Upper lobe of left lung (tissue), 6 donors: Measurements from ENCODE around the gene CSRP1. TPM values are rescaled to one million over a fixed set of nuclear protein-coding genes. Genes with fewer than 3 reads are reported as not detected.

Experiments used
- ATAC-seq, 2 donors: fragments of 200-7000 bp; cut with Tn5 transposase; one replicate each; pipeline ENCODE4 v1.9.1; 2022; ENCODE audit warnings: mild to moderate bottlenecking in 2 of 2, moderate library complexity in 2 of 2; ENCODE audit not compliant: low FRiP score in 2 of 2
- DNase-seq, 2 donors: peaks; one replicate each; pipeline ENCODE4 v3.0.0-alpha.2; 2019 to 2020
- H3K27ac ChIP-seq, 4 donors: fragments of 200-600 bp; sonication (generic); one replicate each; pipeline ENCODE4 v1.5.1; 2016 to 2019
- H3K27me3 ChIP-seq, 4 donors: fragments of 200-600 bp; sonication (generic); one replicate each; pipeline ENCODE4 v1.5.1; 2017 to 2019
- H3K36me3 ChIP-seq, 4 donors: fragments of 200-600 bp; sonication (generic); one replicate each; pipeline ENCODE4 v1.5.1; 2016 to 2019
- H3K4me1 ChIP-seq, 4 donors: fragments of 200-600 bp; sonication (generic); one replicate each; pipeline ENCODE4 v1.5.1; 2018 to 2019
- H3K4me3 ChIP-seq, 4 donors: fragments of 200-600 bp; sonication (generic); one replicate each; pipeline ENCODE4 v1.5.1; 2017 to 2019; ENCODE audit warnings: mild to moderate bottlenecking in 2 of 4, moderate library complexity in 1 of 4
- H3K9me3 ChIP-seq, 4 donors: fragments of 200-600 bp; sonication (generic); one replicate each; pipeline ENCODE4 v1.5.1; 2018 to 2019
- EP300 ChIP-seq, 4 donors: sonication (generic); formaldehyde crosslinking; IDR thresholded peaks; one replicate each; pipeline ENCODE4 v1.5.1; 2017; ENCODE audit warnings: antibody characterized with exemption in 4 of 4, control low read depth in 2 of 4
- POLR2A ChIP-seq, 4 donors: fragments of 450-650 bp; IDR thresholded peaks; one replicate each; pipeline ENCODE4 v1.5.1; 2016 to 2017; ENCODE audit warnings: antibody characterized with exemption in 4 of 4, mild to moderate bottlenecking in 2 of 4
- POLR2AphosphoS5 ChIP-seq, 2 donors: sonication (generic); formaldehyde crosslinking; IDR thresholded peaks; one replicate each; pipeline ENCODE4 v1.5.1; 2017; ENCODE audit warnings: antibody characterized with exemption in 2 of 2
- WGBS, 2 donors: methylation state at CpG; one replicate each; pipeline ENCODE4 v1.1.5; 2017 to 2018; 5-methylcytosine and 5-hydroxymethylcytosine counted together
- total RNA-seq, 6 donors: library from RNA; depleted of rRNA in 4 of 6; stranded (reverse); fragments of >200 nt in 4 of 6; gene quantifications; one replicate each; pipeline versions ENCODE4 v1.1.0 to v1.2.1, GENCODE V29; 2016 to 2021
- TF ChIP-seq, protein P1 (sequence below), 6 experiments: fragments of 450-650 bp in 4 of 6; fragments of 200-600 bp in 2 of 6; sonication (generic) in 2 of 6; IDR thresholded peaks; one replicate each; pipeline ENCODE4 v1.5.1; 2016 to 2019; ENCODE audit warnings: antibody characterized with exemption in 6 of 6
- donor health status: DM: no; HTN: no; CAD: no; lungs with moderate emphysema.
- donor health status: DM: no; HTN: yes; CAD: no; lungs with severe emphysema.

The CSRP1 gene
- total RNA-seq, 6 donors from 2014 or later, result 200 to 495 (median 327) TPM

DNA sequence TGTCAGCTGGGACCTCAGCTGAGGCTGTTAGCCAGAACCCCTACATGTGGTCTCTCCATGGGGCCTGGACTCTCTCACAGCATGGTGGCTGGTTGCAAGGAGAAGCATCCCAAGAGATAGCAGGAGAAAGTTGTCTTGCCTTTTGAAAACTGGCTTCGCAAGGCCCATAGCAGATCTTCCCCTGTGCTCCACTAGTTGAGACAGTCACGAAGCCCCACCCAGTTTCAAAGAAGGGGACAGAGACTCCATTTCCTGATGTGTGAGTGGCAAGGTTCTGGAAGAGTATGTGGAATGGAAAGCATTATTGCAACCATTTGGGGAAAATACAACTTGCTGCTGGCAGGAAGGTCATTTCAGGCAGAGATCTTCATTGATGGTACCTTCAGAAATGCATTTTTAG lies 7.5 kb upstream of the CSRP1 start:
- Histone ChIP-seq H3K27me3 (no peaks in the 10 kb centered on the region), H3K4me3 (no peak overlapping the region), H3K4me1 (peaks cover 20 to 24% (median 22%) of the 10 kb centered on the region in 4 donors), H3K9me3 (no peaks in the 10 kb centered on the region), H3K27ac (no peak overlapping the region), H3K36me3 (no peaks in the 10 kb centered on the region)
- TF ChIP-seq POLR2A (IDR thresholded peaks at IDR 0.05) (no peak), POLR2AphosphoS5 (IDR thresholded peaks at IDR 0.05) (no peak), EP300 (IDR thresholded peaks at IDR 0.05) (no peak)
- TF ChIP-seq, protein P1, sequence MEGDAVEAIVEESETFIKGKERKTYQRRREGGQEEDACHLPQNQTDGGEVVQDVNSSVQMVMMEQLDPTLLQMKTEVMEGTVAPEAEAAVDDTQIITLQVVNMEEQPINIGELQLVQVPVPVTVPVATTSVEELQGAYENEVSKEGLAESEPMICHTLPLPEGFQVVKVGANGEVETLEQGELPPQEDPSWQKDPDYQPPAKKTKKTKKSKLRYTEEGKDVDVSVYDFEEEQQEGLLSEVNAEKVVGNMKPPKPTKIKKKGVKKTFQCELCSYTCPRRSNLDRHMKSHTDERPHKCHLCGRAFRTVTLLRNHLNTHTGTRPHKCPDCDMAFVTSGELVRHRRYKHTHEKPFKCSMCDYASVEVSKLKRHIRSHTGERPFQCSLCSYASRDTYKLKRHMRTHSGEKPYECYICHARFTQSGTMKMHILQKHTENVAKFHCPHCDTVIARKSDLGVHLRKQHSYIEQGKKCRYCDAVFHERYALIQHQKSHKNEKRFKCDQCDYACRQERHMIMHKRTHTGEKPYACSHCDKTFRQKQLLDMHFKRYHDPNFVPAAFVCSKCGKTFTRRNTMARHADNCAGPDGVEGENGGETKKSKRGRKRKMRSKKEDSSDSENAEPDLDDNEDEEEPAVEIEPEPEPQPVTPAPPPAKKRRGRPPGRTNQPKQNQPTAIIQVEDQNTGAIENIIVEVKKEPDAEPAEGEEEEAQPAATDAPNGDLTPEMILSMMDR (IDR thresholded peaks at IDR 0.05), result no peak
- no peak for ATAC-seq
- 86 to 88% methylated on average over 2 of the region's 2 CpGs for WGBS, 2 donors
- DNase-seq, result no peak

DNA sequence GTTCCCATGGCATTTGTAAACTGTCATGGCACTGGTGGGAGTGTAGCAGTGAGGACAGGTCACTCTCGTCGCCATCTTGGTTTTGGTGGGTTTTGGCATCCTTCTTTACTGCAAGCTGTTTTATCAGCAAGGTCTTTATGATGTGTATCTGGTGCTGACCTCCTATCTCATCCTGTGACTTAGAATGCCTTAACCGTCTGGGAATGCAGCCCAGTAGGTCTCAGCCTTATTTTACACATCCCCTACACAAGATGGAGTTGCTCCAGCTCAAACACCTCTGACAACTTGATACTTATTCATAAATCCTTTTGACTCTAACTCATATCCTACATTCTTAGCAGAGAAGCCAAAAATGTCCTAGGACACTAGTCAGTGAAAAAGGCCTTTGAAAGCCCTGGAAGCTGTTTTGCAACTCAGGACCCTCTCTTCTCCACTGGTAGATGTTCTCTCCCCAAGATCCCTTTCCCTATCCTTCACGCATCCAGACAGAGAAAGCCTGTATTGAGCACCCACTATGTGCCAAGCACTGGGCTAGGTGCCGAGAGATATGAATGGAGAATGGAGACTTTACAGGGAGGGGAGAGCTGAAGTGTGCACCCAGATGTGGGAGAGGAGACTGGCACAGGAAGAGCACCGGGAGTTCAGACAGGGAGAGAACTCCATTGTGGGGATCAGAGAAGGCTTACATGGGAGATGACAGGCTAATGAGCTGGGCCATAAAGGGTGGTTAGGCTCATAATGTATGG lies 6.7 kb upstream of the CSRP1 start:
- H3K4me3 ChIP-seq, result no peak overlapping the region
- DNase-seq (no peak), ATAC-seq (no peak)
- H3K4me1 ChIP-seq, result peaks cover 20 to 24% (median 22%) of the 10 kb centered on the region in 4 donors
- WGBS, 2 donors, result 90 to 97% methylated on average over 6 of the region's 6 CpGs
- H3K36me3 ChIP-seq, result no peaks in the 10 kb centered on the region
- H3K27ac ChIP-seq, result peak overlapping the region in 2 of 4 donors; percentile 50 to 84
- H3K9me3 ChIP-seq, result no peaks in the 10 kb centered on the region
- TF ChIP-seq POLR2AphosphoS5 (IDR thresholded peaks at IDR 0.05) (no peak), EP300 (IDR thresholded peaks at IDR 0.05) (no peak)
- H3K27me3 ChIP-seq, result no peaks in the 10 kb centered on the region

DNA sequence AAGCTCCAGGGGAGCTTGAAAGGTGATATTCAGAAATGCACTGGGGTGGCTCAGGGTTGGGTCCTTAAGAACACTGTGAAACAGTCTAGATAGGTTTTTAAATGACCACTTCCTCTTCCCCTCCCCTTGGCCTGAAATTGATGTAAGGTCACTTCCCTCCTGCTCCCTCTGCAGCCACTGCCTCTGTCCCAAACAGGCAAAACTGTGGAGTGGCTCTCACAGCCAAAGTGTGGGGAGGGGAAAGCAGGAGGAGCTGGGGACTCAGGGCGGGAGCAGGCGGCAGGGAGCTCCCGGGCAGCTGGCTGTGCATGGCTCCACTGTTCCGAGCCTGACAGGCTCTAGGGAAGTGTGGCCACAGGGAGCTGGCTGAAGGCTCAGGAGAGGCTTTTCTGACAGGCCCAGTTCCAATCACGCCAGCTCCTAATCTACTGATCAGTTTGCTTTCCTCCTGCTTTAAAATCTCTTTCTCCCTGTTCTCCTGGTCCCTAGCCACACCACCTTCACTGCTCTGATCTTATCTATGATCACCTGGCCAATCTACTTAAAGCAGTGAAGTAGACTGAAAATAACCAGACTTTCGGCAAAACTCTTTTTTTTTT lies 5.1 kb upstream of the CSRP1 start:
- peaks cover 29 to 37% (median 31%) of the 10 kb centered on the region in 4 donors for H3K4me1 ChIP-seq
- no peaks in the 10 kb centered on the region for H3K9me3 ChIP-seq
- WGBS, 2 donors, result 16 to 27% methylated on average over 2 to 6 of the region's 6 CpGs
- DNase-seq (peak; percentile 82 to 90), ATAC-seq (peak; percentile 67 to 91)
- no peaks in the 10 kb centered on the region for H3K27me3 ChIP-seq
- no peaks in the 10 kb centered on the region for H3K36me3 ChIP-seq
- H3K4me3 ChIP-seq, result no peak overlapping the region
- TF ChIP-seq, protein P1 (IDR thresholded peaks at IDR 0.05), result peak in 1 of 6 experiments; percentile 9
- TF ChIP-seq POLR2A (IDR thresholded peaks at IDR 0.05), result peak in 2 of 4 donors; percentile 13 to 47
- no peak for TF ChIP-seq EP300 (IDR thresholded peaks at IDR 0.05)
- TF ChIP-seq POLR2AphosphoS5 (IDR thresholded peaks at IDR 0.05), result peak; percentile 44 to 56
- peak overlapping the region; percentile 60 to 87 (median 80) for H3K27ac ChIP-seq

DNA sequence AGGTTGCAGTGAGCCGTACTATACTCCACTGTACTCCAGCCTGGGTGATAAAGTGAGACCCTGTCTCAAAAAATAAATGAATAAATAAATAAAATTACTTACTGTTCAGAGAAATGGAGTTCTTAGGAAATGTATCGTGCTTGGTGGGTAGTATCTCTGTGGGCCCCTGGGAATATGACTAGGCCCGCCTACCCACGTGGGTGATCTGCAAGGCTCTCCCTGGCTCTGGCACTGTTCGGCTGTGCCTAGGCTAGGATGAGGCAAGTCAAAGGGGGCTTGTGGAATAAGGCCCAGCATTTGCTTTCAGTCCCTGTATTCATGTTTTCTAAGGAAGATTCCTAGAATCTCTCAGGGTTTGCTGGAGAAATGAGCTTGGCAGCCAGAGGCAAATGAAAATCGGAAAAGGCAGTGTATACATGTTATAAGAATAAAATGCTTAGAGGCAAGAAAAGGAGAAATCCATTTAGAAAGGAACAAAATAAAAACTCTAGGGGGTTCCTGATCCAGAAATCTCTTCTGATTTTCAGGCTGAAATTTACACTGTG lies 4.5 kb upstream of the CSRP1 start:
- no peak for ATAC-seq
- 59 to 83% methylated on average over 6 of the region's 6 CpGs for WGBS, 2 donors
- TF ChIP-seq EP300 (IDR thresholded peaks at IDR 0.05) (no peak), POLR2AphosphoS5 (IDR thresholded peaks at IDR 0.05) (no peak), POLR2A (IDR thresholded peaks at IDR 0.05) (no peak)
- TF ChIP-seq, protein P1 (IDR thresholded peaks at IDR 0.05), result no peak
- no peak for DNase-seq
- H3K27ac ChIP-seq, result peak overlapping the region; percentile 60 to 87 (median 80)
- H3K36me3 ChIP-seq, result no peaks in the 10 kb centered on the region
- H3K4me3 ChIP-seq, result no peak overlapping the region
- H3K4me1 ChIP-seq, result peaks cover 29 to 39% (median 31%) of the 10 kb centered on the region in 4 donors
- H3K27me3 ChIP-seq, result no peaks in the 10 kb centered on the region
- H3K9me3 ChIP-seq, result no peaks in the 10 kb centered on the region

DNA sequence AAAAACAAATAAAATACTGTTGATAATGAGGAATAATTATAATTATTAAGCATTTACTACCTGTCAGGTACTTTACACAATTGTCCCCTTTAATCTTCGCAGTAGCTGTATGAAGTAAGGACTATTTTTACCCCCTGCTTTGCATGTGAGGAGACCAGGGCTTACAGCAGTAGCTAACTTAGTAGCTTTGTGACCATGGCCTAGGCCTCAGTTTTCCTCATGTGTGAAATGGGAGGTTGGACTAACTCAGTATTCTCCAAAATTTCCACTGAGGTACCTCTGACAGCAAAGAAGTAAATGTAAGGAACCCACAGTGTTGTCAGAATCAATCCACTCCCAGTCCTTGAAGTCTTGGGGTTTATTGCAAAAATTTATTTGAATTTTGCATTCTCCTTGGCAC lies 3.8 kb upstream of the CSRP1 start:
- no peaks in the 10 kb centered on the region for H3K36me3 ChIP-seq
- peak overlapping the region in 2 of 4 donors; percentile 75 to 84 for H3K27ac ChIP-seq
- peaks cover 36 to 46% (median 37%) of the 10 kb centered on the region in 4 donors for H3K4me1 ChIP-seq
- H3K4me3 ChIP-seq, result no peak overlapping the region
- 96 to 100% methylated on average over 1 of the region's 1 CpG for WGBS, 2 donors
- ATAC-seq, result no peak
- no peaks in the 10 kb centered on the region for H3K9me3 ChIP-seq
- no peaks in the 10 kb centered on the region for H3K27me3 ChIP-seq
- TF ChIP-seq, protein P1 (IDR thresholded peaks at IDR 0.05), result no peak
- no peak for DNase-seq
